HG03108 (cell line): Measurements from ENCODE around the gene GRPEL2.
"Not testable (repeated sequence)": the region's sequence is repeated elsewhere in the genome, so short reads cannot be mapped to it uniquely, and the experiment has no call there.

Experiments used
- ATAC-seq: cut with Tn5 transposase; IDR thresholded peaks from one replicate; pipeline ENCODE4 v1.9.1; 2021; ENCODE audit warnings: moderate library complexity; ENCODE audit not compliant: unreplicated experiment

The GRPEL2 gene

DNA sequence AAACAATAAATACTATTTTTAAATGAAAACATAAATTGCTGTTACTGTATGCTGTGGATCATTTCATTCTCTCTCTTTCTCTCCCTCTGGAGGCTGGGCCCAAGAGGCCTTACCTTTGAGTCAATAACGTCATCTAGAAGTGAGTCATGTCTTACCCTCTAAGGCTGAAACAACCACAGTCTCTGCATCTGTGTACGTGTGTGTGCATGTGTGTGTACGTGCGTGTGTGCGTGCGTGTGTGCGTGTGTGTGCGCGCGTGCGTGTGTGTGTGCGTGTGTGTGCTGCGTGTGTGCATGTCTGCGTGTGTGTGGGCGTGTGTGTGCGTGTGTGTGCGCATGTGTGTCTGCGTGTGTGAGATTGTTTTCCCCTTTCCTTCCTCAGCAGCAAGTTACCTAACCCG, 47.4 kb downstream of the GRPEL2 start:
- ATAC-seq, result no peak

- not testable (repeated sequence) for ATAC-seq
These were observed 49.7 kb downstream of the GRPEL2 start for GRCh38 chr5:149394996-149395395.

DNA sequence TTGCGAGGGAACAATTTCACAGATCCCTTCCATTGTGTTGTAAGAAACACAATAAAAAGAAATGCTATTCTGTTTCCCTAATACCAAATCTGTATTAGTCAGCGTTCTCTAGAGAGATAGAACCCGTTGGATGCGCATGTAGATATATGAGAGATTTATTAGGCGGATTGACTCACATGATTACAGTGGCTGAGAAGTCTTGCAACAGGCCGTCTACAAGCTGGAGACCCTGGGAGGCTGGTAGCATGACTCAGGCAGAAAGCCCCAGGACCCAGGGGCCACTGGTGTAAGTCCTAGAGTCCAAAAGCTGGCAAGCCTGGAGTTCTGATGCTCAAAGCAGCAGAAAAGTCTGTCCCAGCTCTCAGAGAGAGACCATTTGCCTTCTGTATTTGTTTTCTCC, 52.2 kb downstream of the GRPEL2 start:
- no peak for ATAC-seq

- not testable (repeated sequence) for ATAC-seq
These were observed 53.5 kb downstream of the GRPEL2 start for GRCh38 chr5:149398747-149399266.

GRCh38 chr5:149399775-149400174, 54.5 kb downstream of the GRPEL2 start:
- ATAC-seq, result no peak

- no peak for ATAC-seq
These were observed 55.0 kb downstream of the GRPEL2 start for GRCh38 chr5:149400304-149400703.

GRCh38 chr5:149401051-149401450, 55.8 kb downstream of the GRPEL2 start:
- no peak for ATAC-seq

DNA sequence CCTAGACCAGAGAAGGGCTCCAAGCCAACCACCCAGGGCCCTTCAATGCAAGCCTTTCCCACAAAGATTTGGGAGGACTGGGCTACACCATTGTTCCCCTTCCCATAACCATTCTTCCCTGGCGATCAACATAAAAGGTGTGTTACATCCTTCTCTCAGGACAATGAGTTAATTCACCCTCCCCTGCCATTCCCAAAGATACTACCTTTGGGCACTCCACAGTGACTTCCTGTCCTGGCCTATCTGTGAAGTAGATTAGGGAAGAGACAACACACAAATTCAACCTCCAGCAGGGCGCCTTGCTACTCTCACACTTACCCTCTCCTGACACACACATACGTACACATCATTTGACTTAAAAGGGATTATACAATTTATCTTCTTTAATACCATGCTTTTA, 57.0 kb downstream of the GRPEL2 start:
- no peak for ATAC-seq
